K562 (cell line): ENCODE data around the gene CNPY4. TPM values are rescaled to one million over a fixed set of nuclear protein-coding genes. Genes with fewer than 3 reads are reported as not detected.

Experiments used
- CREBBP ChIP-seq: IDR thresholded peaks from one replicate; pipeline ENCODE4 v1.6.1; 2012; ENCODE audit warnings: low read depth, mild to moderate bottlenecking, control low read depth, inconsistent platforms, low read length
- EZH2 ChIP-seq: IDR thresholded peaks from 2 replicates; pipeline ENCODE4 v1.6.1; 2012; ENCODE audit warnings: low read depth, mild to moderate bottlenecking, inconsistent platforms, low read length, borderline replicate concordance
- FOSL1 ChIP-seq: fragments of 200-800 bp; sonication (Bioruptor generic); conservative IDR thresholded peaks from 2 replicates; pipeline ENCODE4 v1.6.1; 2016; ENCODE audit warnings: missing genetic modification characterization, missing compliant biosample characterization
- GTF3C2 ChIP-seq: IDR thresholded peaks from 3 replicates; pipeline ENCODE4 v1.6.1; 2011; ENCODE audit warnings: borderline replicate concordance, mild to moderate bottlenecking, moderate library complexity; ENCODE audit not compliant: insufficient read length; ENCODE audit errors: extremely low read depth
- HIVEP1 ChIP-seq: fragments of 250-450 bp; sonication (Bioruptor Pico); IDR thresholded peaks from 2 replicates; pipeline ENCODE4 v1.4.0; 2020; ENCODE audit warnings: mild to moderate bottlenecking
- NCOA1 ChIP-seq: fragments of 450-650 bp; IDR thresholded peaks from 2 replicates; pipeline ENCODE4 v1.6.1; 2016; ENCODE audit warnings: low read depth
- POLR3G ChIP-seq: IDR thresholded peaks from 2 replicates; pipeline ENCODE4 v1.6.1; 2011; ENCODE audit not compliant: insufficient read length, insufficient replicate concordance; ENCODE audit errors: extremely low read depth
- ZNF175 ChIP-seq: fragments of 200-800 bp; sonication (Bioruptor generic); IDR thresholded peaks from 2 replicates; pipeline ENCODE4 v1.6.1; 2016; ENCODE audit warnings: low read depth, mild to moderate bottlenecking, missing genetic modification characterization, missing compliant biosample characterization
- ZNF217 ChIP-seq: sonication (generic); formaldehyde crosslinking; IDR thresholded peaks from 2 replicates; pipeline ENCODE4 v1.8.0; 2022; ENCODE audit warnings: mild to moderate bottlenecking, missing genetic modification reagents
- ZNF277 ChIP-seq: fragments of 250-450 bp; sonication (Bioruptor Pico); IDR thresholded peaks from 2 replicates; pipeline ENCODE4 v1.8.0; 2022; ENCODE audit warnings: inconsistent platforms, mild to moderate bottlenecking, moderate library complexity, borderline replicate concordance
- ZNF551 ChIP-seq: fragments of 250-450 bp; sonication (Bioruptor Pico); IDR thresholded peaks from 2 replicates; pipeline ENCODE4 v1.5.0; 2021; ENCODE audit warnings: mild to moderate bottlenecking, moderate library complexity
- ZNF592 ChIP-seq: fragments of 450-650 bp; IDR thresholded peaks from 2 replicates; pipeline ENCODE4 v1.6.1; 2017; ENCODE audit warnings: antibody characterized with exemption, mild to moderate bottlenecking
- ZZZ3 ChIP-seq: fragments of 450-650 bp; IDR thresholded peaks from 2 replicates; pipeline ENCODE4 v1.6.1; 2016; ENCODE audit warnings: antibody characterized with exemption, mild to moderate bottlenecking, moderate library complexity
- polyA plus RNA-seq, 8 experiments: library from polyadenylated mRNA; depleted of rRNA in 4 of 8; stranded (reverse) in 5 of 8; unstranded in 3 of 8; fragments of >200 nt; fragmentation: Nextera tagmentation in 2 of 8; fragmentation: Illumina TruSeq in 1 of 8; extraction: Ambion mirVana in 2 of 8; extraction: Trizol in 1 of 8; gene quantifications; 2 replicates each; pipeline versions ENCODE4 v1.2.1 to v1.2.3, GENCODE V29; 2011 to 2014; ENCODE audit warnings: inconsistent platforms in 1 of 8, missing spikeins in 1 of 8
- total RNA-seq, 7 experiments: library from RNA; depleted of rRNA in 6 of 7; stranded (reverse); fragments of >200 nt in 6 of 7; fragmentation: Illumina TruSeq in 2 of 7; extraction: Trizol in 2 of 7; gene quantifications; 2 replicates each; pipeline versions ENCODE4 v1.2.1 to v1.2.3, GENCODE V29; 2011 to 2021; ENCODE audit warnings: low replicate concordance in 1 of 7
- TF ChIP-seq, protein P1 (sequence below): fragments of 250-450 bp; sonication (Bioruptor Pico); IDR thresholded peaks from 2 replicates; pipeline ENCODE4 v1.8.0; 2021; ENCODE audit warnings: moderate library complexity, mild to moderate bottlenecking, inconsistent platforms
- TF ChIP-seq, protein P2 (sequence below): sonication (generic); formaldehyde crosslinking; IDR thresholded peaks from 2 replicates; pipeline ENCODE4 v1.8.0; 2022; ENCODE audit warnings: mild to moderate bottlenecking, missing genetic modification reagents, borderline replicate concordance

Gene CNPY4
- total and polyA plus RNA-seq, 9 of the 15 experiments (the other 6 are each of a cell fraction or from before 2014, with no cell fraction given): 1.9 to 11.2 (median 7.0) TPM

GRCh38 chr7:100158229-100159098, 39.0 kb downstream of the CNPY4 start, which contains the start of gene TRAPPC14 (continued):
- TF ChIP-seq ZNF277: no peak
- TF ChIP-seq ZNF217: no peak
- TF ChIP-seq CREBBP: no peak
- TF ChIP-seq, protein P1, sequence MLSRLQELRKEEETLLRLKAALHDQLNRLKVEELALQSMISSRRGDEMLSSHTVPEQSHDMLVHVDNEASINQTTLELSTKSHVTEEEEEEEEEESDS (CRISPR knock-in tag): no peak
- TF ChIP-seq ZNF551: no peak
- no peak for TF ChIP-seq HIVEP1
- 0 out of 2 replicates have a peak, but pooled peaks have one; percentile 35 for TF ChIP-seq ZNF592
- TF ChIP-seq POLR3G: no peak
- no peak; the same call in 1 of the 2 replicates for TF ChIP-seq ZNF175
- 0 out of 2 replicates have a peak, but pooled peaks have one; percentile 32 for TF ChIP-seq NCOA1
- TF ChIP-seq GTF3C2: peak; percentile 88
- peak; percentile 51 for TF ChIP-seq FOSL1 (tag)
- TF ChIP-seq, protein P2, sequence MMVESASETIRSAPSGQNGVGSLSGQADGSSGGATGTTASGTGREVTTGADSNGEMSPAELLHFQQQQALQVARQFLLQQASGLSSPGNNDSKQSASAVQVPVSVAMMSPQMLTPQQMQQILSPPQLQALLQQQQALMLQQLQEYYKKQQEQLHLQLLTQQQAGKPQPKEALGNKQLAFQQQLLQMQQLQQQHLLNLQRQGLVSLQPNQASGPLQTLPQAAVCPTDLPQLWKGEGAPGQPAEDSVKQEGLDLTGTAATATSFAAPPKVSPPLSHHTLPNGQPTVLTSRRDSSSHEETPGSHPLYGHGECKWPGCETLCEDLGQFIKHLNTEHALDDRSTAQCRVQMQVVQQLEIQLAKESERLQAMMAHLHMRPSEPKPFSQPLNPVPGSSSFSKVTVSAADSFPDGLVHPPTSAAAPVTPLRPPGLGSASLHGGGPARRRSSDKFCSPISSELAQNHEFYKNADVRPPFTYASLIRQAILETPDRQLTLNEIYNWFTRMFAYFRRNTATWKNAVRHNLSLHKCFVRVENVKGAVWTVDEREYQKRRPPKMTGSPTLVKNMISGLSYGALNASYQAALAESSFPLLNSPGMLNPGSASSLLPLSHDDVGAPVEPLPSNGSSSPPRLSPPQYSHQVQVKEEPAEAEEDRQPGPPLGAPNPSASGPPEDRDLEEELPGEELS: no peak
- TF ChIP-seq EZH2: no peak
- no peak for TF ChIP-seq ZZZ3
